Upper lobe of right lung (tissue), 1 donor: Measurements from ENCODE around the gene TTBK1. TPM values are rescaled to one million over a fixed set of nuclear protein-coding genes. Genes with fewer than 3 reads are reported as not detected.
A peak's percentile ranks its signal among the peaks of the same experiment; 100 is the strongest.

Source experiments
- ATAC-seq: fragments of 200-7000 bp; cut with Tn5 transposase; one replicate; pipeline ENCODE4 v1.9.1; 2020; ENCODE audit warnings: mild to moderate bottlenecking, moderate library complexity
- DNase-seq: peaks from one replicate; pipeline ENCODE4 v3.0.0-alpha.2; 2020
- H3K27ac ChIP-seq: fragments of 200-600 bp; one replicate; pipeline ENCODE4 v1.8.0; 2022
- H3K27me3 ChIP-seq: fragments of 200-600 bp; one replicate; pipeline ENCODE4 v1.8.0; 2022; ENCODE audit warnings: mild to moderate bottlenecking
- H3K36me3 ChIP-seq: fragments of 200-600 bp; one replicate; pipeline ENCODE4 v1.8.0; 2022
- H3K4me1 ChIP-seq: fragments of 200-600 bp; one replicate; pipeline ENCODE4 v1.8.0; 2022
- H3K4me3 ChIP-seq: fragments of 200-600 bp; one replicate; pipeline ENCODE4 v1.8.0; 2022; ENCODE audit warnings: mild to moderate bottlenecking
- H3K9me3 ChIP-seq: fragments of 200-600 bp; one replicate; pipeline ENCODE4 v1.8.0; 2022
- intact Hi-C: fragments of 100-400 bp; cut with DNase I; formaldehyde crosslinking; loops from one replicate; pipeline ENCODE4 v1.11.0; 2022
- total RNA-seq: library from RNA; stranded (reverse); fragmentation: NEBNext Ultra II Directional; extraction: Animal tissue kit (Norgen Biotek cat#: 25700); gene quantifications from one replicate; pipeline ENCODE4 v1.2.1, GENCODE V29; 2021
- TF ChIP-seq, protein P1 (sequence below): fragments of 200-600 bp; IDR thresholded peaks from one replicate; pipeline ENCODE4 v1.8.0; 2022; ENCODE audit warnings: antibody characterized with exemption
- donor health status: DM: no; HTN: yes; CAD: no; lungs with severe emphysema.

The TTBK1 gene
- total RNA-seq, 1 donor from 2014 or later, result 0.17 TPM

GRCh38 chr6:43207286-43207685 is 36.0 kb upstream of the TTBK1 start:
- intact Hi-C loops, result no loop called here
- Histone ChIP-seq H3K36me3 (peaks cover 20% of the 10 kb centered on the region), H3K27ac (no peak overlapping the region), H3K4me1 (no peaks in the 10 kb centered on the region), H3K27me3 (no peaks in the 10 kb centered on the region), H3K4me3 (no peak overlapping the region), H3K9me3 (no peaks in the 10 kb centered on the region)
- ATAC-seq (no peak), DNase-seq (no peak)
- TF ChIP-seq, protein P1, sequence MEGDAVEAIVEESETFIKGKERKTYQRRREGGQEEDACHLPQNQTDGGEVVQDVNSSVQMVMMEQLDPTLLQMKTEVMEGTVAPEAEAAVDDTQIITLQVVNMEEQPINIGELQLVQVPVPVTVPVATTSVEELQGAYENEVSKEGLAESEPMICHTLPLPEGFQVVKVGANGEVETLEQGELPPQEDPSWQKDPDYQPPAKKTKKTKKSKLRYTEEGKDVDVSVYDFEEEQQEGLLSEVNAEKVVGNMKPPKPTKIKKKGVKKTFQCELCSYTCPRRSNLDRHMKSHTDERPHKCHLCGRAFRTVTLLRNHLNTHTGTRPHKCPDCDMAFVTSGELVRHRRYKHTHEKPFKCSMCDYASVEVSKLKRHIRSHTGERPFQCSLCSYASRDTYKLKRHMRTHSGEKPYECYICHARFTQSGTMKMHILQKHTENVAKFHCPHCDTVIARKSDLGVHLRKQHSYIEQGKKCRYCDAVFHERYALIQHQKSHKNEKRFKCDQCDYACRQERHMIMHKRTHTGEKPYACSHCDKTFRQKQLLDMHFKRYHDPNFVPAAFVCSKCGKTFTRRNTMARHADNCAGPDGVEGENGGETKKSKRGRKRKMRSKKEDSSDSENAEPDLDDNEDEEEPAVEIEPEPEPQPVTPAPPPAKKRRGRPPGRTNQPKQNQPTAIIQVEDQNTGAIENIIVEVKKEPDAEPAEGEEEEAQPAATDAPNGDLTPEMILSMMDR, result no peak

GRCh38 chr6:43211955-43212354 is 31.3 kb upstream of the TTBK1 start:
- peaks cover 31% of the 10 kb centered on the region for H3K36me3 ChIP-seq
- no peaks in the 10 kb centered on the region for H3K4me1 ChIP-seq
- no peak overlapping the region for H3K4me3 ChIP-seq
- no peak overlapping the region for H3K27ac ChIP-seq
- H3K27me3 ChIP-seq, result no peaks in the 10 kb centered on the region
- intact Hi-C loops, result no loop called here
- TF ChIP-seq, protein P1, result no peak
- DNase-seq, result no peak
- ATAC-seq, result no peak
- no peaks in the 10 kb centered on the region for H3K9me3 ChIP-seq

GRCh38 chr6:43213431-43213830 is 29.9 kb upstream of the TTBK1 start:
- no peak overlapping the region for H3K4me3 ChIP-seq
- H3K27me3 ChIP-seq, result no peaks in the 10 kb centered on the region
- ATAC-seq (no peak), DNase-seq (peak; percentile 40)
- H3K27ac ChIP-seq, result no peak overlapping the region
- TF ChIP-seq, protein P1, result no peak
- H3K9me3 ChIP-seq, result no peaks in the 10 kb centered on the region
- intact Hi-C loops, result no loop called here
- H3K4me1 ChIP-seq, result no peaks in the 10 kb centered on the region
- H3K36me3 ChIP-seq, result peaks cover 42% of the 10 kb centered on the region

DNA sequence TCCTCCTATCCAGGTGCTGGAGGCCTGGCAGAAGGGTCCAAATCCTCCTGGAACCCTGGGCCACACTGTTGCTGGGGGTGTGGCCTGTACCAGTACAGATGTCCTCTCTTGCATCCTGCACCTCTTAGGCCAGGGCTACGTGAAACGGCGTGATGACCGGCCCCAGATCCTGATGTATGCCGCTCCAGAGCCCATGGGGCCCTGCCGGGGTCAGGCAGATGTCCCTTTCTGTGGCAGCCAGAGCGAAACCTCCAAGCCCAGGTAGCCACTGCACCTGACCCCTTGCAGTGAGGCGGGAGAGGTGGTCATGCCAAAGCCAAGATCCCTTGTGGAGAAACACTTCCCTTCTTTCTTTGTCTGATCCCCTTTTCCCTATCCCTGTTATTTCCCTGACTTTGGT is 28.2 kb upstream of the TTBK1 start:
- ATAC-seq, result no peak
- DNase-seq, result no peak
- no peaks in the 10 kb centered on the region for H3K9me3 ChIP-seq
- TF ChIP-seq, protein P1, result no peak
- H3K4me1 ChIP-seq, result no peaks in the 10 kb centered on the region
- H3K4me3 ChIP-seq, result no peak overlapping the region
- intact Hi-C loops, result no loop called here
- no peaks in the 10 kb centered on the region for H3K27me3 ChIP-seq
- peaks cover 35% of the 10 kb centered on the region for H3K36me3 ChIP-seq
- no peak overlapping the region for H3K27ac ChIP-seq

DNA sequence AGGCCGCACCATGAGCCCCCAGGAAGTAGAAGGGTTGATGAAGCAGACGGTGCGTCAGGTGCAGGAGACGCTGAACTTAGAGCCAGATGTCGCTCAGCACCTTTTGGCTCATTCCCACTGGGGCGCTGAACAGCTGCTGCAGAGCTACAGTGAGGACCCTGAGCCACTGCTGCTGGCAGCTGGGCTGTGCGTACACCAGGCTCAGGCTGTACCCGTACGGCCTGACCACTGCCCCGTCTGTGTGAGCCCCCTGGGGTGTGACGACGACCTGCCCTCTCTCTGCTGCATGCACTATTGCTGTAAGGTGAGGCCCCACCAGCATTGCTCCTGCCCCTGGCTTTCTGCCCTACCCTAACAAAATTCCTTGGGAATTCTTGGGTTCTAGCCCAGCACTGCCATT is 27.1 kb upstream of the TTBK1 start:
- H3K9me3 ChIP-seq, result no peaks in the 10 kb centered on the region
- no peaks in the 10 kb centered on the region for H3K27me3 ChIP-seq
- TF ChIP-seq, protein P1, result no peak
- DNase-seq, result peak; percentile 40
- H3K4me1 ChIP-seq, result no peaks in the 10 kb centered on the region
- peaks cover 45% of the 10 kb centered on the region for H3K36me3 ChIP-seq
- intact Hi-C loops, result no loop called here
- H3K27ac ChIP-seq, result no peak overlapping the region
- peak; percentile 18 for ATAC-seq
- H3K4me3 ChIP-seq, result no peak overlapping the region

DNA sequence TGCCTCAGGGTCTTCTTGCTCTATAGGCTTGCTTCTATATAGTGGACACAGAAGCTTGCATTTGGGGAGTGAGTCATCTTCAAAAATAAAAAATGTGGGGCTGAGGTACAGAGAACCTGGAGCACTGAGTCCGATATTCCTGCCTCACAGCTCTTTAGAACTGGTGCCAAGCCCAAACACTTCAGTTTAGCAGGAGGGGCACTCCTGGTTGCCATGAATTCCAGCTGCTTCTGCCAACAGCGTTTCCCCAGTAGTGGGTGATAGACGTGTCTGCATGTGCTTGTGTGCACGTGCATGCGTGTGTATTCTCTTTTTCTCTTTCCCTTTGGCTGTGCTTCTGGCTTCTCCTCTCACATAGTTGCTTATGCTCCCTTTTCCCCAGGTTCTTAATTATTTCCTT is 25.9 kb upstream of the TTBK1 start:
- intact Hi-C loops, result no loop called here

More for the DNA sequence above, 25.9 kb upstream of the TTBK1 start:
- Histone ChIP-seq H3K4me3 (no peak overlapping the region), H3K9me3 (no peaks in the 10 kb centered on the region), H3K27me3 (no peaks in the 10 kb centered on the region), H3K4me1 (no peaks in the 10 kb centered on the region), H3K36me3 (peaks cover 51% of the 10 kb centered on the region), H3K27ac (no peak overlapping the region)
- DNase-seq (no peak), ATAC-seq (peak; percentile 51)
- TF ChIP-seq, protein P1, result no peak
